ENCODE data around the gene CRAT. TPM values are rescaled to one million over a fixed set of nuclear protein-coding genes. Genes with fewer than 3 reads are reported as not detected.

CRAT gene
- total RNA-seq, 1 donor from 2014 or later = 10.1 TPM

GRCh38 chr9:129102095-129102525 is 8.5 kb downstream of the CRAT start:
- no peaks in the 10 kb centered on the region for H4K20me1 ChIP-seq (ENCODE audit: low read depth)
- H3K79me2 ChIP-seq (ENCODE audit: low read depth) = no peaks in the 10 kb centered on the region
- no peak overlapping the region for H3K4me2 ChIP-seq
- H3K27me3 ChIP-seq = no peaks in the 10 kb centered on the region
- H3K27ac ChIP-seq = no peak overlapping the region
- TF ChIP-seq EZH2 (IDR thresholded peaks at IDR 0.05) = no peak
- TF ChIP-seq EZH2phosphoT487 (IDR thresholded peaks at IDR 0.05) = no peak
- no peak for TF ChIP-seq CTCF (IDR thresholded peaks at IDR 0.05)
- Mint-ChIP-seq H3K36me3 (peaks cover 5% of the 10 kb centered on the region), H3K4me1 (peaks cover 4% of the 10 kb centered on the region), H3K4me3 (no peak overlapping the region), H3K27me3 (ENCODE audit: insufficient read depth, low read depth) (peaks cover 7% of the 10 kb centered on the region), H3K27ac (no peak overlapping the region), H3K9me3 (no peaks in the 10 kb centered on the region)
- no peak overlapping the region for H2AFZ ChIP-seq (replicated peaks)
- no peaks in the 10 kb centered on the region for H3F3A ChIP-seq (ENCODE audit: low read depth)
- no peak for DNase-seq (ENCODE audit: low spot score)
- no peak overlapping the region for H3K9ac ChIP-seq
- no peak overlapping the region for H3K4me3 ChIP-seq
- H3K4me1 ChIP-seq = no peaks in the 10 kb centered on the region
- H3K36me3 ChIP-seq = no peaks in the 10 kb centered on the region
- no peaks in the 10 kb centered on the region for H3K9me3 ChIP-seq (ENCODE audit: low read depth)

GRCh38 chr9:129101279-129101678 is 9.3 kb downstream of the CRAT start:
- Histone ChIP-seq H3K9ac (no peak overlapping the region), H3K4me2 (no peak overlapping the region), H3K9me3 (ENCODE audit: low read depth) (no peaks in the 10 kb centered on the region), H2AFZ (replicated peaks) (no peak overlapping the region), H3K4me1 (no peaks in the 10 kb centered on the region), H3K79me2 (ENCODE audit: low read depth) (no peaks in the 10 kb centered on the region), H3F3A (ENCODE audit: low read depth) (no peaks in the 10 kb centered on the region), H3K27me3 (no peaks in the 10 kb centered on the region), H3K36me3 (no peaks in the 10 kb centered on the region), H3K4me3 (no peak overlapping the region), H4K20me1 (ENCODE audit: low read depth) (no peaks in the 10 kb centered on the region), H3K27ac (no peak overlapping the region)
- Mint-ChIP-seq H3K4me3 (no peak overlapping the region), H3K4me1 (peaks cover 4% of the 10 kb centered on the region), H3K9me3 (no peaks in the 10 kb centered on the region), H3K36me3 (peaks cover 4% of the 10 kb centered on the region), H3K27me3 (ENCODE audit: insufficient read depth, low read depth) (peaks cover 7% of the 10 kb centered on the region), H3K27ac (peak overlapping the region; percentile 35)
- DNase-seq (ENCODE audit: low spot score) = no peak
- no peak for TF ChIP-seq EZH2phosphoT487 (IDR thresholded peaks at IDR 0.05)
- no peak for TF ChIP-seq EZH2 (IDR thresholded peaks at IDR 0.05)
- TF ChIP-seq CTCF (IDR thresholded peaks at IDR 0.05) = no peak

GRCh38 chr9:129100383-129101169 is 10.0 kb downstream of the CRAT start:
- H3K4me1 Mint-ChIP-seq = peaks cover 4% of the 10 kb centered on the region
- H3K36me3 Mint-ChIP-seq = peaks cover 4% of the 10 kb centered on the region
- Histone ChIP-seq H3K9ac (no peak overlapping the region), H3K27me3 (no peaks in the 10 kb centered on the region), H3K4me1 (no peaks in the 10 kb centered on the region), H4K20me1 (ENCODE audit: low read depth) (no peaks in the 10 kb centered on the region), H3K36me3 (no peaks in the 10 kb centered on the region), H3F3A (ENCODE audit: low read depth) (no peaks in the 10 kb centered on the region), H2AFZ (replicated peaks) (no peak overlapping the region), H3K4me3 (no peak overlapping the region), H3K79me2 (ENCODE audit: low read depth) (no peaks in the 10 kb centered on the region), H3K4me2 (no peak overlapping the region), H3K27ac (no peak overlapping the region), H3K9me3 (ENCODE audit: low read depth) (no peaks in the 10 kb centered on the region)
- H3K27ac Mint-ChIP-seq = no peak overlapping the region
- H3K9me3 Mint-ChIP-seq = no peaks in the 10 kb centered on the region
- TF ChIP-seq EZH2phosphoT487 (IDR thresholded peaks at IDR 0.05) = no peak
- peaks cover 7% of the 10 kb centered on the region for H3K27me3 Mint-ChIP-seq (ENCODE audit: insufficient read depth, low read depth)
- DNase-seq (ENCODE audit: low spot score) = no peak
- no peak overlapping the region for H3K4me3 Mint-ChIP-seq

GRCh38 chr9:129098328-129098727 is 12.3 kb downstream of the CRAT start:
- Histone ChIP-seq H3K79me2 (ENCODE audit: low read depth) (no peaks in the 10 kb centered on the region), H3F3A (ENCODE audit: low read depth) (no peaks in the 10 kb centered on the region), H3K36me3 (no peaks in the 10 kb centered on the region), H3K4me3 (no peak overlapping the region), H3K27me3 (no peaks in the 10 kb centered on the region), H3K4me1 (no peaks in the 10 kb centered on the region), H4K20me1 (ENCODE audit: low read depth) (no peaks in the 10 kb centered on the region), H3K9me3 (ENCODE audit: low read depth) (no peaks in the 10 kb centered on the region), H3K9ac (no peak overlapping the region), H2AFZ (replicated peaks) (no peak overlapping the region), H3K4me2 (no peak overlapping the region), H3K27ac (no peak overlapping the region)
- H3K27me3 Mint-ChIP-seq (ENCODE audit: insufficient read depth, low read depth) = peaks cover 9% of the 10 kb centered on the region
- peaks cover 10% of the 10 kb centered on the region for H3K4me1 Mint-ChIP-seq
- peaks cover 4% of the 10 kb centered on the region for H3K36me3 Mint-ChIP-seq
- TF ChIP-seq EZH2 (IDR thresholded peaks at IDR 0.05) (no peak), EZH2phosphoT487 (IDR thresholded peaks at IDR 0.05) (no peak), CTCF (IDR thresholded peaks at IDR 0.05) (no peak)
- DNase-seq (ENCODE audit: low spot score) = no peak
- H3K4me3 Mint-ChIP-seq = no peak overlapping the region
- no peak overlapping the region for H3K27ac Mint-ChIP-seq
- H3K9me3 Mint-ChIP-seq = no peaks in the 10 kb centered on the region

Data from neural progenitor cell (in vitro differentiated cells).